GM18498 (cell line): ENCODE data around the gene RAB13.

Experiments used
- ATAC-seq: cut with Tn5 transposase; IDR thresholded peaks from one replicate; pipeline ENCODE4 v1.9.1; 2021; ENCODE audit warnings: mild to moderate bottlenecking, moderate library complexity; ENCODE audit not compliant: unreplicated experiment

Gene RAB13

GRCh38 chr1:153934746-153935145 lies 51.4 kb downstream of the RAB13 start:
- ATAC-seq = no peak

- ATAC-seq = no peak
These were observed 52.2 kb downstream of the RAB13 start for GRCh38 chr1:153933955-153934354.

- no peak for ATAC-seq
These were observed 52.7 kb downstream of the RAB13 start for GRCh38 chr1:153933430-153933829.

- no peak for ATAC-seq
These were observed 53.7 kb downstream of the RAB13 start for GRCh38 chr1:153932156-153933131.
